Panc1 (cell line): ENCODE data around the gene BRME1. TPM values are rescaled to one million over a fixed set of nuclear protein-coding genes. Genes with fewer than 3 reads are reported as not detected.

Source experiments
- ATAC-seq: fragments of 200-7000 bp; cut with Tn5 transposase; 2 replicates; pipeline ENCODE4 v1.9.1; 2020; ENCODE audit warnings: mild to moderate bottlenecking, moderate library complexity
- BruUV-seq: library from RNA; stranded (reverse); fragments of 400-500 nt; replicated peaks from 2 replicates; lab custom pipeline; 2021; lab: Mats Ljungman, UMichigan
- CTCF ChIA-PET: fragments of 300-600 bp; sonication (Branson Sonifier 250); formaldehyde crosslinking; loops from one replicate; lab custom pipeline; 2022; ENCODE audit warnings: antibody characterized with exemption; lab: Charles Lee
- POLR2A ChIA-PET: fragments of 300-600 bp; sonication (Branson Sonifier 250); formaldehyde crosslinking; loops from one replicate; lab custom pipeline; 2022; ENCODE audit warnings: antibody characterized with exemption; lab: Charles Lee
- DNase-seq: peaks from one replicate; pipeline ENCODE4 v3.0.0-alpha.2; 2010; ENCODE audit warnings: low read depth, low spot score
- H3K27ac ChIP-seq: 2 replicates; pipeline ENCODE4 v1.5.1; 2011; ENCODE audit warnings: mild to moderate bottlenecking, low read length, inconsistent platforms
- H3K27me3 ChIP-seq: fragments of 200-500 bp; sonication (Bioruptor generic); 2 replicates; pipeline ENCODE4 v1.6.0; 2014; ENCODE audit warnings: low read length, inconsistent platforms; ENCODE audit not compliant: control insufficient read depth, insufficient read depth
- H3K36me3 ChIP-seq: fragments of 200-500 bp; sonication (Bioruptor generic); 2 replicates; pipeline ENCODE4 v1.5.1; 2014; ENCODE audit warnings: inconsistent platforms, mild to moderate bottlenecking, low read length, moderate library complexity; ENCODE audit not compliant: control insufficient read depth, insufficient read depth
- H3K4me1 ChIP-seq: 2 replicates; pipeline ENCODE4 v1.5.1; 2011; ENCODE audit warnings: inconsistent platforms, mild to moderate bottlenecking, low read length, moderate library complexity; ENCODE audit not compliant: control insufficient read depth, insufficient read depth
- H3K4me3 ChIP-seq, 2 experiments: 2 replicates each; pipeline ENCODE4 v1.5.1; 2011 to 2012; ENCODE audit warnings: low read depth in 2 of 2, low read length in 2 of 2, mild to moderate bottlenecking in 2 of 2, inconsistent platforms in 1 of 2, moderate library complexity in 1 of 2
- H3K9me3 ChIP-seq: fragments of 200-500 bp; sonication (Bioruptor generic); 2 replicates; pipeline ENCODE4 v1.5.1; 2014; ENCODE audit warnings: low read depth, mild to moderate bottlenecking, inconsistent platforms, low read length, moderate library complexity; ENCODE audit not compliant: control insufficient read depth, insufficient read depth
- POLR2AphosphoS5 ChIP-seq: IDR thresholded peaks from 2 replicates; pipeline ENCODE4 v1.6.1; 2012; ENCODE audit warnings: mild to moderate bottlenecking, low read depth, low read length, moderate library complexity
- SIN3A ChIP-seq: IDR thresholded peaks from 2 replicates; pipeline ENCODE4 v1.6.1; 2012; ENCODE audit warnings: low read depth, mild to moderate bottlenecking, low read length, moderate library complexity, borderline replicate concordance; ENCODE audit not compliant: insufficient read depth
- TCF7L2 ChIP-seq: IDR thresholded peaks from 2 replicates; pipeline ENCODE4 v1.6.1; 2011; ENCODE audit warnings: mild to moderate bottlenecking, low read depth, low read length, inconsistent platforms
- in situ Hi-C: cut with HindIII; loops from 2 replicates; pipeline ENCODE4 v1.10.0; 2016; ENCODE audit warnings: low sequenced_read_pairs, low pct_unique_long_range_greater_than_20kb
- intact Hi-C: fragments of 100-400 bp; cut with micrococcal nuclease; formaldehyde crosslinking; loops from one replicate; pipeline ENCODE4 v1.10.0; 2022; ENCODE audit not compliant: unreplicated experiment
- total RNA-seq: library from RNA; stranded (reverse); gene quantifications from one replicate; pipeline ENCODE4 v1.2.1, GENCODE V29; 2021; ENCODE audit not compliant: unreplicated experiment
- TF ChIP-seq, protein P1 (sequence below), 2 experiments: IDR thresholded peaks; 2 replicates each; pipeline ENCODE4 v1.6.1; 2011 to 2012; ENCODE audit warnings: low read depth in 2 of 2, control low read depth in 1 of 2, low read length in 1 of 2, mild to moderate bottlenecking in 1 of 2, moderate library complexity in 1 of 2; ENCODE audit not compliant: insufficient read depth in 1 of 2
- TF ChIP-seq, protein P2 (sequence below): fragments of 450-650 bp; IDR thresholded peaks from 2 replicates; pipeline ENCODE4 v1.5.1; 2017; ENCODE audit warnings: mild to moderate bottlenecking

Gene BRME1
- total RNA-seq, 1 experiment from 2014 or later = 6.5 TPM

DNA sequence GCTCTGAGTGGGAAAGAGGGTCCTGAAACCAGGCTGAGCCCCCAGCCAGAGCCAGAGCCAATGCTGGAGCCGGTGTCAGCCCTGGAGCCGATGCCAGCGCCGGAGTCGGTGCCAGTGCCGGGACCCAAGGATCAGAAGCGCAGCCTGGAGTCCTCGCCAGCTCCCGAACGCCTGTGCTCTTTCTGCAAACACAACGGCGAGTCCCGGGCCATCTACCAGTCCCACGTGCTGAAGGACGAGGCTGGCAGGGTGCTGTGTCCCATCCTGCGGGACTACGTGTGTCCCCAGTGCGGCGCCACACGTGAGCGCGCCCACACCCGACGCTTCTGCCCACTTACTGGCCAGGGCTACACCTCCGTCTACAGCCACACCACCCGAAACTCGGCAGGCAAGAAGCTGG, 28.6 kb downstream of the BRME1 start:
- intact Hi-C loops = no loop called here
- TF ChIP-seq POLR2AphosphoS5 (no peak), SIN3A (no peak), TCF7L2 (no peak)
- TF ChIP-seq, protein P1, sequence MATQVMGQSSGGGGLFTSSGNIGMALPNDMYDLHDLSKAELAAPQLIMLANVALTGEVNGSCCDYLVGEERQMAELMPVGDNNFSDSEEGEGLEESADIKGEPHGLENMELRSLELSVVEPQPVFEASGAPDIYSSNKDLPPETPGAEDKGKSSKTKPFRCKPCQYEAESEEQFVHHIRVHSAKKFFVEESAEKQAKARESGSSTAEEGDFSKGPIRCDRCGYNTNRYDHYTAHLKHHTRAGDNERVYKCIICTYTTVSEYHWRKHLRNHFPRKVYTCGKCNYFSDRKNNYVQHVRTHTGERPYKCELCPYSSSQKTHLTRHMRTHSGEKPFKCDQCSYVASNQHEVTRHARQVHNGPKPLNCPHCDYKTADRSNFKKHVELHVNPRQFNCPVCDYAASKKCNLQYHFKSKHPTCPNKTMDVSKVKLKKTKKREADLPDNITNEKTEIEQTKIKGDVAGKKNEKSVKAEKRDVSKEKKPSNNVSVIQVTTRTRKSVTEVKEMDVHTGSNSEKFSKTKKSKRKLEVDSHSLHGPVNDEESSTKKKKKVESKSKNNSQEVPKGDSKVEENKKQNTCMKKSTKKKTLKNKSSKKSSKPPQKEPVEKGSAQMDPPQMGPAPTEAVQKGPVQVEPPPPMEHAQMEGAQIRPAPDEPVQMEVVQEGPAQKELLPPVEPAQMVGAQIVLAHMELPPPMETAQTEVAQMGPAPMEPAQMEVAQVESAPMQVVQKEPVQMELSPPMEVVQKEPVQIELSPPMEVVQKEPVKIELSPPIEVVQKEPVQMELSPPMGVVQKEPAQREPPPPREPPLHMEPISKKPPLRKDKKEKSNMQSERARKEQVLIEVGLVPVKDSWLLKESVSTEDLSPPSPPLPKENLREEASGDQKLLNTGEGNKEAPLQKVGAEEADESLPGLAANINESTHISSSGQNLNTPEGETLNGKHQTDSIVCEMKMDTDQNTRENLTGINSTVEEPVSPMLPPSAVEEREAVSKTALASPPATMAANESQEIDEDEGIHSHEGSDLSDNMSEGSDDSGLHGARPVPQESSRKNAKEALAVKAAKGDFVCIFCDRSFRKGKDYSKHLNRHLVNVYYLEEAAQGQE (IDR thresholded peaks at IDR 0.05; ENCODE audit: insufficient read depth in 1 of 2, low read depth in 2 of 2, low read length in 1 of 2) = no peak
- TF ChIP-seq, protein P2, sequence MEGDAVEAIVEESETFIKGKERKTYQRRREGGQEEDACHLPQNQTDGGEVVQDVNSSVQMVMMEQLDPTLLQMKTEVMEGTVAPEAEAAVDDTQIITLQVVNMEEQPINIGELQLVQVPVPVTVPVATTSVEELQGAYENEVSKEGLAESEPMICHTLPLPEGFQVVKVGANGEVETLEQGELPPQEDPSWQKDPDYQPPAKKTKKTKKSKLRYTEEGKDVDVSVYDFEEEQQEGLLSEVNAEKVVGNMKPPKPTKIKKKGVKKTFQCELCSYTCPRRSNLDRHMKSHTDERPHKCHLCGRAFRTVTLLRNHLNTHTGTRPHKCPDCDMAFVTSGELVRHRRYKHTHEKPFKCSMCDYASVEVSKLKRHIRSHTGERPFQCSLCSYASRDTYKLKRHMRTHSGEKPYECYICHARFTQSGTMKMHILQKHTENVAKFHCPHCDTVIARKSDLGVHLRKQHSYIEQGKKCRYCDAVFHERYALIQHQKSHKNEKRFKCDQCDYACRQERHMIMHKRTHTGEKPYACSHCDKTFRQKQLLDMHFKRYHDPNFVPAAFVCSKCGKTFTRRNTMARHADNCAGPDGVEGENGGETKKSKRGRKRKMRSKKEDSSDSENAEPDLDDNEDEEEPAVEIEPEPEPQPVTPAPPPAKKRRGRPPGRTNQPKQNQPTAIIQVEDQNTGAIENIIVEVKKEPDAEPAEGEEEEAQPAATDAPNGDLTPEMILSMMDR = no peak
- no peak overlapping the region for H3K4me3 ChIP-seq
- no peak overlapping the region for H3K27ac ChIP-seq
- H3K27me3 ChIP-seq = no peaks in the 10 kb centered on the region
- ChIA-PET POLR2A (interaction anchor here (0.6 kb wide), 1 partner anchor 202 kb away, joined by 5 read pairs; no protein-coding TSS in a partner anchor), CTCF (no interaction called here)
- DNase-seq (no peak), ATAC-seq (no peak)
- BruUV-seq = no TSS peak
- no peaks in the 10 kb centered on the region for H3K9me3 ChIP-seq
- H3K36me3 ChIP-seq = no peaks in the 10 kb centered on the region
- peaks cover 26% of the 10 kb centered on the region for H3K4me1 ChIP-seq
- in situ Hi-C loops = no loop called here

DNA sequence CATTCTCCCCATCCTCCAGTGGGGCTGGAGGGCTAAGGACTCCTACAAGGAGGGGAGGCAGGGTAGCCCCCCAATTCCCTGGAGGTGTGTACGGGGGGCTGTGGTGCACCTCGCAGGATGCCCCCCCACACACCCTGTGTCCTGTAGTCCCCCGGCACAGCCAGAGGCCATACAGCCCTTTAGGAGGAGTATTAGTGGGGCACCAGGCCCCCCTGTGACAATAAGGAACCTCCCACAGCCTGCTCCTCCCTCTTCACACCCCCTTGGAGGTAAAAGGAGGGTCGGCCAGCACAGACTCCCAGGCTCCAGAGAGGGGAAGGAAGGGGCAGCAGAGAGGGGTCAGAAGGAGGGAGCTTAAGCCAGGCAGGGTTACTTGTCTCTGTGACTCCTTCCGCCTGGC, 29.1 kb downstream of the BRME1 start, which contains the start of gene NANOS3:
Gene NANOS3 (plus strand): TSS at position 301 of the 400 bp plus-strand sequence. CDS start 115 bp downstream, outside the sequence.
- ATAC-seq (no peak), DNase-seq (no peak)
- ChIA-PET CTCF (no interaction called here), POLR2A (no interaction called here)
- no peaks in the 10 kb centered on the region for H3K9me3 ChIP-seq
- H3K4me3 ChIP-seq = no peak within 1 kb of the TSS
- intact Hi-C loops = no loop called here
- no peaks in the 10 kb centered on the region for H3K27me3 ChIP-seq
- TF ChIP-seq POLR2AphosphoS5 (no peak), SIN3A (no peak), TCF7L2 (no peak)
- TF ChIP-seq, protein P1 (IDR thresholded peaks at IDR 0.05; ENCODE audit: insufficient read depth in 1 of 2, low read depth in 2 of 2, low read length in 1 of 2) = no peak
- TF ChIP-seq, protein P2 = no peak
- no TSS peak for BruUV-seq
- peaks cover 27% of the 10 kb centered on the region for H3K4me1 ChIP-seq
- in situ Hi-C loops = no loop called here
- H3K27ac ChIP-seq = no peak within 1 kb of the TSS
- H3K36me3 ChIP-seq = no peaks in the 10 kb centered on the region
